Smooth muscle cell (in vitro differentiated cells): ENCODE data around the gene NAALADL2. TPM values are rescaled to one million over a fixed set of nuclear protein-coding genes. Genes with fewer than 3 reads are reported as not detected.

ENCODE experiments used
- DNase-seq: peaks from one replicate; lab custom pipeline; 2025; ENCODE audit not compliant: unreplicated experiment; lab: John Stamatoyannopoulos, UW
- H2AFZ ChIP-seq: fragments of 200-600 bp; sonication (generic); 2 replicates; pipeline ENCODE4 v1.6.0; 2016; ENCODE audit warnings: antibody characterized with exemption, low read depth, mild to moderate bottlenecking
- H3F3A ChIP-seq: fragments of 200-600 bp; sonication (generic); 2 replicates; pipeline ENCODE4 v1.6.0; 2017; ENCODE audit warnings: antibody characterized with exemption, low read depth
- H3K27ac ChIP-seq: fragments of 200-600 bp; sonication (generic); 2 replicates; pipeline ENCODE4 v1.5.1; 2016; ENCODE audit warnings: low read depth, mild to moderate bottlenecking
- H3K27me3 ChIP-seq: fragments of 200-600 bp; sonication (generic); 2 replicates; pipeline ENCODE4 v1.6.1; 2016; ENCODE audit warnings: low read depth, mild to moderate bottlenecking
- H3K36me3 ChIP-seq: fragments of 200-600 bp; sonication (generic); 2 replicates; pipeline ENCODE4 v1.5.1; 2016; ENCODE audit warnings: low read depth
- H3K4me1 ChIP-seq: fragments of 200-600 bp; sonication (generic); 2 replicates; pipeline ENCODE4 v1.5.1; 2016; ENCODE audit warnings: low read depth
- H3K4me2 ChIP-seq: fragments of 200-600 bp; sonication (generic); 2 replicates; pipeline ENCODE4 v1.6.0; 2016; ENCODE audit warnings: mild to moderate bottlenecking
- H3K4me3 ChIP-seq: fragments of 200-600 bp; sonication (generic); 2 replicates; pipeline ENCODE4 v1.5.1; 2016; ENCODE audit warnings: mild to moderate bottlenecking
- H3K79me2 ChIP-seq: fragments of 200-600 bp; sonication (generic); 2 replicates; pipeline ENCODE4 v1.6.0; 2016; ENCODE audit warnings: low read depth, mild to moderate bottlenecking
- H3K9ac ChIP-seq: fragments of 200-600 bp; sonication (generic); 2 replicates; pipeline ENCODE4 v1.6.0; 2016; ENCODE audit warnings: low read depth
- H3K9me3 ChIP-seq: fragments of 200-600 bp; sonication (generic); replicated peaks from 2 replicates; pipeline ENCODE4 v1.5.1; 2016; ENCODE audit warnings: low read depth
- H4K20me1 ChIP-seq: fragments of 200-600 bp; sonication (generic); 2 replicates; pipeline ENCODE4 v1.6.0; 2016; ENCODE audit warnings: low read depth
- WGBS: methylation state at CpG from one replicate; pipeline ENCODE4 v1.1.7; 2016; ENCODE audit warnings: low lambda C conversion rate; 5-methylcytosine and 5-hydroxymethylcytosine counted together
- polyA plus RNA-seq: library from polyadenylated mRNA; unstranded; fragments of >200 nt; fragmentation: Nextera tagmentation; extraction: Ambion mirVana; gene quantifications from 2 replicates; pipeline ENCODE4 v1.2.1, GENCODE V29; 2016
- total RNA-seq: library from RNA; depleted of rRNA; stranded (reverse); fragments of >200 nt; gene quantifications from 2 replicates; pipeline ENCODE4 v1.2.3, GENCODE V29; 2014
- TF ChIP-seq, protein P1 (sequence below): fragments of 200-600 bp; sonication (generic); IDR thresholded peaks from 2 replicates; pipeline ENCODE4 v1.5.1; 2017; ENCODE audit warnings: borderline replicate concordance, mild to moderate bottlenecking, antibody characterized with exemption; ENCODE audit not compliant: insufficient read depth, poor library complexity, severe bottlenecking

NAALADL2 gene
- total and polyA plus RNA-seq, 2 experiments from 2014 or later, result 2.5 to 13.8 TPM

- Histone ChIP-seq H3K9ac (no peak overlapping the region), H3K79me2 (no peaks in the 10 kb centered on the region), H3F3A (no peaks in the 10 kb centered on the region), H3K4me3 (no peak overlapping the region), H3K27me3 (no peaks in the 10 kb centered on the region), H3K36me3 (no peaks in the 10 kb centered on the region), H3K4me2 (no peak overlapping the region), H3K27ac (peak overlapping the region; percentile 58), H3K9me3 (no peaks in the 10 kb centered on the region), H4K20me1 (no peaks in the 10 kb centered on the region), H2AFZ (no peak overlapping the region), H3K4me1 (no peaks in the 10 kb centered on the region)
- TF ChIP-seq, protein P1, sequence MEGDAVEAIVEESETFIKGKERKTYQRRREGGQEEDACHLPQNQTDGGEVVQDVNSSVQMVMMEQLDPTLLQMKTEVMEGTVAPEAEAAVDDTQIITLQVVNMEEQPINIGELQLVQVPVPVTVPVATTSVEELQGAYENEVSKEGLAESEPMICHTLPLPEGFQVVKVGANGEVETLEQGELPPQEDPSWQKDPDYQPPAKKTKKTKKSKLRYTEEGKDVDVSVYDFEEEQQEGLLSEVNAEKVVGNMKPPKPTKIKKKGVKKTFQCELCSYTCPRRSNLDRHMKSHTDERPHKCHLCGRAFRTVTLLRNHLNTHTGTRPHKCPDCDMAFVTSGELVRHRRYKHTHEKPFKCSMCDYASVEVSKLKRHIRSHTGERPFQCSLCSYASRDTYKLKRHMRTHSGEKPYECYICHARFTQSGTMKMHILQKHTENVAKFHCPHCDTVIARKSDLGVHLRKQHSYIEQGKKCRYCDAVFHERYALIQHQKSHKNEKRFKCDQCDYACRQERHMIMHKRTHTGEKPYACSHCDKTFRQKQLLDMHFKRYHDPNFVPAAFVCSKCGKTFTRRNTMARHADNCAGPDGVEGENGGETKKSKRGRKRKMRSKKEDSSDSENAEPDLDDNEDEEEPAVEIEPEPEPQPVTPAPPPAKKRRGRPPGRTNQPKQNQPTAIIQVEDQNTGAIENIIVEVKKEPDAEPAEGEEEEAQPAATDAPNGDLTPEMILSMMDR, result no peak
- no peak for DNase-seq
- WGBS, result 75% methylated on average over 3 of the region's 3 CpGs
Observed at GRCh38 chr3:175186511-175186910, 327.4 kb downstream of the NAALADL2 start.

GRCh38 chr3:175187586-175187985, 328.5 kb downstream of the NAALADL2 start:
- TF ChIP-seq, protein P1, result no peak
- Histone ChIP-seq H3K36me3 (no peaks in the 10 kb centered on the region), H3K4me1 (no peaks in the 10 kb centered on the region), H3K9me3 (no peaks in the 10 kb centered on the region), H3K27ac (no peak overlapping the region), H3K79me2 (no peaks in the 10 kb centered on the region), H3K27me3 (no peaks in the 10 kb centered on the region), H2AFZ (no peak overlapping the region), H3F3A (no peaks in the 10 kb centered on the region), H3K4me3 (no peak overlapping the region), H4K20me1 (no peaks in the 10 kb centered on the region), H3K9ac (no peak overlapping the region), H3K4me2 (no peak overlapping the region)
- no peak for DNase-seq
- WGBS, result 87% methylated on average over 2 of the region's 2 CpGs

GRCh38 chr3:175192536-175192935, 333.4 kb downstream of the NAALADL2 start:
- H2AFZ ChIP-seq, result no peak overlapping the region
- TF ChIP-seq, protein P1, result no peak
- no peak overlapping the region for H3K9ac ChIP-seq
- no peaks in the 10 kb centered on the region for H3K27me3 ChIP-seq
- H3K36me3 ChIP-seq, result no peaks in the 10 kb centered on the region
- H3K79me2 ChIP-seq, result no peaks in the 10 kb centered on the region
- DNase-seq, result no peak
- H4K20me1 ChIP-seq, result no peaks in the 10 kb centered on the region
- H3K27ac ChIP-seq, result no peak overlapping the region
- 83% methylated on average over 3 of the region's 3 CpGs for WGBS
- H3K4me2 ChIP-seq, result no peak overlapping the region
- no peaks in the 10 kb centered on the region for H3F3A ChIP-seq
- no peaks in the 10 kb centered on the region for H3K4me1 ChIP-seq
- H3K9me3 ChIP-seq, result no peaks in the 10 kb centered on the region
- H3K4me3 ChIP-seq, result no peak overlapping the region

DNA sequence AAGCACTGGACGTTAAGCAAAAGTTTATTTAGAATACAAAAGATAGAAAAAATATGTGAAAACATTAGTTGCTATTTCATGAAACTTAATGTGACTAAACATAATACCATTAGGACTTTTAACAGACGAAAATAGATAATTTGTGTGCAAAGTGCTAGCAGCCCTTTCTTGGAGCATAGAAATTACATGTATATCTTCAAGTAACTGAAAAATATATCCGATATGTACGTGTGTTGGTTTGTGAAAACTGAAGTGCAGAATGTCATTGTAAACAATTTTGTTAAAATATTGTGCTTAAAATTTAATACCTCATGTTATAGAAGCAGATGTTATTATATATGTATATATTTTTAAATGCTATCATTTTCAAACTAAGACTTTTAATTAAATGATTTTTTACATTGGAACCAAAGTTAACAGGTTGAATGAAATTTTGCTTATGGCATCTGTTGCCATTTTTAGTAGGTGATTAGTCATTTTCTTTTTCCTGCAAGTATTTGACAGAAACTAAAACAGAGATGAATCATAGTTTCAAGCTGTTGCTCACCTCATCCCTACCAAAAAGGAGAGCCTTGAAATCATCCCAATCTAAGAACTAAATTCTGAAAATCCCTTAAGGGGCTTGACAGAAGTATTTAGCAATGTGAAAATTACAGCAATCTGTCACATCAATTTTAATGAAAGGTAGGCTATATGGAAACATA, 334.8 kb downstream of the NAALADL2 start:
- 83% methylated on average over 4 of the region's 4 CpGs for WGBS
- Histone ChIP-seq H4K20me1 (no peaks in the 10 kb centered on the region), H3K79me2 (no peaks in the 10 kb centered on the region), H3K4me1 (no peaks in the 10 kb centered on the region), H3K4me2 (no peak overlapping the region), H3K27me3 (no peaks in the 10 kb centered on the region), H3K4me3 (no peak overlapping the region), H3K9ac (peak overlapping the region; percentile 22), H3K9me3 (no peaks in the 10 kb centered on the region), H3K27ac (peak overlapping the region; percentile 83), H2AFZ (no peak overlapping the region), H3K36me3 (no peaks in the 10 kb centered on the region), H3F3A (no peaks in the 10 kb centered on the region)
- DNase-seq, result no peak
- TF ChIP-seq, protein P1, result no peak
